Islet precursor cell (in vitro differentiated cells): ENCODE measurements around the gene NPAS3.

Experiments used
- DNase-seq: peaks from one replicate; pipeline ENCODE4 v3.0.0-alpha.2; 2018

The NPAS3 gene

DNA sequence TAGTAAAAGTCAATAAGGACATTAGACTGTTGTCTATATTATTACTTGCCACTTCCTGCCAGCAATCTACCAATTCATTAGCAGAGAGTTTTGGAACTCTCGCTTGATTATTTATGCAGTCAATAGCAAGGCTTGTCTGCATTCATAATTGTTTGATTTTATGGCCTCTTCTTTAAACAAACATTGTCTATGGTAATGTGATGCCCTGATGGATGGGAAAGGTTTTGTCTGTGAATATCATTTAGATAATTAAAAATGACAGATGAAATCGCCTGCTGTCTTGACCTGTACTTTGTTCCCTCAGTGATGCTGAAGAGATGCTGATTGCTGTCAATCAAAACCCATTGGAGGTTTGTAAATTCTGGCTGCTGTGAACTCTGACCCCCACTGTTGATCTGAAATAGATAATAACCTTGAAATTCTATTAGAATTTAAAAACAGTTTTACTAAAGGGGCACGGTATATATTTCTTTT lies 455.3 kb downstream of the NPAS3 start:
- DNase-seq: no peak

DNA sequence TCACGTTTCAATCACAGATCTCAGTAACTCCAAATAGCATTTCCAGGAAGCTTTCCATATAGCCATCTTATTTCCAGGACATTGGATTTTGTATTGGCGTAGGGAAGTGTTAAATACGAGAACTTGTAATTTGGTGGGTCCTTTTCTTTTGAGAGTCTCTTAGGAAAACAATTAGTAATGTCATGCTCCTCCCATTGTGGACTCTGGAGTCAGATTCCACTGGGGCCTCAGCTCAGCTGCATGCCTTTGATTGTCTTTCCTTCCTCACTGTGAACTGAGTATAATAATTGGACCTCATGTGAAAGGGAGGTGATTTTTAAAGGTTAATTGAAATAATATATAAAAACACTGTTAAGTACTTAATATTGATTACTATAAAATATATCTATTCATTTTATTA lies 462.6 kb downstream of the NPAS3 start:
- DNase-seq: no peak

DNA sequence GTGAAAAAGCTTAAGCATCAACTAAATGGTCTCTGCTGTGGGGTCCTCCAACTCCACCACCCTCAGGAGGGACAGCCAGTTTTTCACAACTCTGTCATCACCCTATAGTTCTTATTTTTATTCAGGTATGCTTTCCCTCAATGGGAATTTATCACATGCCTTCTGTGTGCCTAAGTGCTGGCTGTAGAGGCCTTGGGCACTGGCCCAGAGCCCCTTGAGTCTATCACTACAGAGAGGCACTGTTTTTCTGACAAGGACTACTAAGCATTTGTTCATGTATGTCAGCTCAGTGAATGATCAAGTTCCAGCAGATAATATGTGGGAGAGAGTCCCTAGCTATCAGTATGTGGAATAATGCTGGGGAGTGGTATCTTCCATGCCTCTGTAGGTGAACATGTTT lies 463.9 kb downstream of the NPAS3 start:
- DNase-seq: no peak

DNA sequence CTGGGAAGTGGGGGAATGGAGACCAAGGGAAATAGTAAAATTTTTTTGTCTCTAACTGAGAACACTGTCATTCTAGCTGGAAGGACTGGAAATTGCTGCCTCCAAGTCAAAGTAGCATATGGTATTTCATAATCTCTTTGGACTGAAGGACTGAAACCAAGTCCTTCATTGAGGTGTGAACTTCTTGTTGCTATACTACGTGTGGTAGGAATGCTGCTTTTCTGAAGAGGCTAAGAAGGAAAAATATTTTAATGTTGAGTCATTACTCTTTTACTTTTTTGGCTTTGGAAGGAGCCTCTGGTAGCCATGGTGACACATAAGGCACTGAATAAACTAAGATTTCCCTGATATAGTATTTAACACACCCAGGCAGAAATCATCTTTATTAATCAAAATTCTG lies 465.4 kb downstream of the NPAS3 start:
- no peak for DNase-seq

DNA sequence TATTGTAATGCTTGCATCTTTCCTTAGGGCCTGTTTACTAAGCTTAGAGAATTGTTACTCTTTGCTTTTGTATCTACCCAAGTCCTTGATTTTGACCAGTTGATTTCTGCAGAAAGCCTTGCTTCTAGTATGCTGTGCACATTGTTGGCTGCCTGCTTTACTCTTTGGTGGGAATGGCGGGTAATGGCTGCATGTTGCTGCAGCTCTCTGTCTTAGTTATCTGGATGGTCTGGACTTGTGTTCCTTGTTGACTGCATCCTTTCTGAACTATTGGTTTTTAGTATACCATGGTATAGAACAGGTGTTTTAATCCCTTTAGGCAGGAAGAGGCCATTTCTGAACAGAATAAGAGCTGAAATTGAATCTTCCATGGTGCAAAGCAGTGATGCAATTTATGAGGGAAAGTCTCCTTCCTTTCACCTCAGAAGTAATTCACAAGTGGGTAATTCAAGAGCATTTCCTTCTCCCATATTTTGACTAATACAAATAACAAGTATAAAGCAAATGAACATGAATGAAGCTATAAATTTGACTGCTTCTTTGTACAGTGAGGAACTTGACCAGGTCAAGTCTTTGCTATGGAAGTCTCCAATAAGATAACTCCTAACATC lies 466.4 kb downstream of the NPAS3 start:
- no peak for DNase-seq

DNA sequence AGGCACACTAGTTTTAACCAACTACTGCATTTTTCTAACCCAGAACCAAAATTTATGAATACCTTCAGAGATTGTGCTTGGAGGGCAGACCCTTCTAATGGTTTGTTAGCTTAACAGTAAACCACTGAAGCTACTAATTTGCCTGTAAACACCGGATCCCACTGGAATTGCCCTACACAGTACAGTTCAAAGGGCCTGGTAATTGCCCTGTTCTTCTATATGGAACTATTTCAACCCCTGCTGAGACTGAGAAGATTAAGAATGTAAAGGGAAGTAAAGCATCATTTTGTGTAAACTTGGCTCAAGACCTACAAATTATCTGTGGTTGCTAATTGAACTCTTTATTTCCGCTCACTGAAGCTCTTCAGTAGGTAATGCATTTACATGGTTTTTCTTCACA lies 468.1 kb downstream of the NPAS3 start:
- DNase-seq: no peak

DNA sequence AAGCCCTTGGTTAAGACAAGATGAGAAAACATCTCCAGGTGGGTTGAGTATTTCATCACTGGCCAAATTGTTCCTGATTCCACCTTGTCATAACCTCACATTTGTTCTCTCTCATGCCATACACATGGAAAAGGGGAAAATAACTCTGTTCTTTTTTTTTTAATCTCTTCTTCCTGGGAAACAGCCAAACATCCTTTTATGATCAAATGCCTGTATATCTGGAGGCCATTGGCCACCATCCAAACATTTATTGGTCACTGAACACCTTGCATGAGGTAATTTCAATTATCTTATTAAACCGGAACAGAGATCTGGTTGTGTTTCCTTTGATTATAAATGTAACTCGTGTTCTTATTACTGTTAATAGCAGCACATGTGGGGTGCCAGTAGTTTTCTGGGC lies 469.6 kb downstream of the NPAS3 start:
- no peak for DNase-seq

DNA sequence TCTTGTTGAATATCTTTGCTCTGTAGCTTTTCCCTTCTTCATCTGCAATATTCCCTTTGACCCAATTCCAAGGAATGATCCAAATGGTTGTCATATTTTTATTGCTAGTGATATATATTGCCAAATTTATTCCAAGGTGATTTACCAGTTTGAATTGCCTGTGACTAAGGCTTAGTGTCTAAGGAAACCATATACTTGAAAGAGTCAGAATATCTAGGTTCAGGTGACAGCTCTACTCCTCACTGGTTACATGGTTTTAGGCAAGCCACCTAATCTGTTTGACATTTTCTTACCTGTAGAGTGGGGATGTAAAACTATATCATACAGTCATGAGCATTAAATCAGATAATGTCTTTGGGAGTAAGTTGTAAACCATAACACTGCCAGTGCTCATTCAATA lies 473.8 kb downstream of the NPAS3 start:
- DNase-seq: no peak

DNA sequence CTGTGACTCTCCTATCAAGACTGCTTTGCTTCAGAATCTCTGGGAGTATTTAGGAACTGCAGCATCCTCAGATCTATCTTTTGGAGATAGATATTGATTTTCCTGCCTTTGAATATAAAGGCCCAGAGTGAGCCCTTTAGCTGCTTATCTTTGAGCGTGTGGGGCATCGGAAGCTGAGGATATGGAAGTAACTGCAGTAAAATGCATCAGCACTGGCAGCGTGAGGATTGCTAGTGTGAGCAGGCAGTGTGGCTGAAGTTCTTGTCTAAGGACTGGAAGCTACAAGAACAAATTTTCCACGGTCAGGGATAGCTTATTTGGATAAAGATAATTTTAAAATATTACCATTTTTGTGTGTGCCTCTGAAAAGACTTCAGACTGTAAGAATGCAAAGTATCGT lies 474.7 kb downstream of the NPAS3 start:
- no peak for DNase-seq

DNA sequence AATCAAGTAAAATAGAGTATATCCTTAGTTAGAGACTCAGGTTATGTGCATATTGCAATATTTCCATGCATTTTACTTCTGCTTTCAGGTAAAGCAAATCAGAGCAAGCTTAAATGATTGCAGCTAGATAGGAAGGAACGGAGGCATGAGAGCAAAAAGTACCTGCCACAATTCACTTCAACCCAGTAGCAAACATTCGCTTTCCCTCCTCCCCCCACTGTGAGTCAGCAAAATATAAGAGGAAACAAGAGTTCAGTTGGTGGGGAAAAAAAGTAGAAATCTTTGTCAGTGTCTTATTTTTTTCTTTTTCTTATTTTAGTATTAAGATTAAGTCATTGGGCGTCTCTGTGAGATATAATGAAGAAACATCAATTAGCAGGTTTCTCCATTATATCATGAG lies 475.4 kb downstream of the NPAS3 start:
- no peak for DNase-seq

DNA sequence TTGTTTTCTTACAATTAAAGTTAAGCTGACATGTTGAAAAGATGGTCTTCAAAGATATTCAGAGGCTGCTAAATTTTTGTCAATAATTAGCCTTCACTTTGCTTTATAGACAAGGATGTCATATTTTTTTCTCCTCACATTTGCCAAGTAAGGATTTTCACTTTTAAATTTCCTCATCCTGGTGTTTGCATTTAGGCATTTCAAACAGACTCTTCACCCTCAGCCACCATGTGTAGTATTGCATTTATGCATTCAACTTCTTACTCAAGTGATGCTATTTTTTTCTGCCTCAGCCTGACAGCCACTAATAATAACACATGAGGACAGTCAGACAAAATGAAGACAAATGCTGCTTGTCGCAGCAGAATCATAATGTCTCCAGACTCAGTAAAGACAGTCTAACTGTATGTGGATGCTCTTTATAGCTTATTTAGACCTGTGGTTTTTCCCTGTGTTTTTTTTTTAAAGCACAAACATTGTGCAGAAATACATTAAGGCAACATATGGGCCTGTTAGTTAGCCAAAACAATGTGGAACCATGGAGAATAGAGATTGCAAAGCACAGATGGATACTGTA lies 481.5 kb downstream of the NPAS3 start:
- DNase-seq: no peak

DNA sequence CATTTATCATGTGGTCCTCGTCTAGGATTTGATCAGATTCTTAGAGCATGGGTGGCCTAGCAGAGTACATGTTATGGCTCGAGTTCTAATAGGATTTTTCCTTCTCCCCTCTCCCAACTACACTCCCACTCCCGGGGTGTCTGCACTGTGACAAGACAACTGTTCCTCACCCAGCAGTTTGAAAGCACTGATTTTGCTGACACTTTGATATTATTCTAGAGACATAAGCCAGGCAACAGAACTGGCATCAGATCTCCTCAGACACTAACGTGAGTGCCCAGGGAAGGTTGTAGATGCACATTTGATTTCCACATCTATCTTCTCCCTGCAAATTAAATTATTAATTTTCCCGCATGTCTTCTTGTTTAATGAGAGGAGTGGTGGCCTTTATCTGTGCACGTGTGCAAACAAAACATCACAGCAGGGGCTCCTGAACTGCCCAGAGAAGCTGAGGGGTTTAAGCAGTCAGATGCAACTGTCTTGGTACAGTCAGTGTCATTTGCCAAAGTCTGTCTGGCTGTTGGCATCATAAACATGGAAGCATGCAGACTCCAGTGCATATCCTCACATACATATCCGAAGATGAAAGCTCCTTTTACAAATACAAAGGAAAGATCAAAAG lies 491.8 kb downstream of the NPAS3 start:
- DNase-seq: no peak

DNA sequence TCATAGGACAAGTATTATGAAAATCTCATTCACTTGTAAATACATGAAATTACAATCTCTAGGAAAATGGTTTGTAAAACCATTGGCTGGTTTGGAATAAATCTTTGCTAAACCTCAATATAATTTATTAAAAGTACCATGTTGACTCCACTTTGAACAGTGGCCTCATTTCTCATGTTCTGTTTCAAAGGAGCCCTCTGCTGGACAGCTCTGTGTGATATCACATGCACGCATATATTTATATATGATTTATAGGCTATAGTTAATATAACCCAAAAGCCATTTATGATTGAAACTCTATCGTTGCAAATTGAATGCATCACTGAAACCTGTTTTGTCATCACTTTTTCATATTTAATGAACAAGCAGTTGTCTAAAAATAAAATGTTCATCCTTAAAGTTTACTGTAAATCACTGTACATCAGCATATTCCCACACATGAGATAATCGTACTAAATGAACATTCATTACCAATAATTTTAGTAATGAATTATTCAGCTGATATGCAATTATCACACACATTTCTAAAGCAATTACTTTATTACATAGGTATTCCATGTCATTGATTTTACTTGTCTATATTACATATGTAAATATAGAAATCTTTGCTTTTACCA lies 493.8 kb downstream of the NPAS3 start:
- DNase-seq: no peak

DNA sequence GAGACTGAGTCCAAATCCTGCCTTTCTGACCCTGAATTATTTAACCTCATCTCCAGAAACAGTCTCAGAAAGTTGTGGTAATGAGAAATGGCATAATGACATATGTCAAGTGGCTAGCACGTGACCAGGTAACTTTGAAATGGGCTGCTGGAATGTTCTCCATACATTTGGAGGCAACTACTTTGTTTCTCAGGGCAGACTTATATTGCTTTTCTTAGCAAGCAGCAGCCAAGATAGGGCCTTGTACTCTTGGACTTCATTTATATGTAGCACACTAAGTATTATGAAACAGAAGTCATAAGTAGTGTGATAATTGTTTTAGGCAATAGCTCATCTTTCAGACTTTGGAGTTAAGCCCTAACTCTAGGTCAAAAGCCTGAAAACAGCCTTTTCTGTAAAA lies 494.7 kb downstream of the NPAS3 start:
- no peak for DNase-seq

DNA sequence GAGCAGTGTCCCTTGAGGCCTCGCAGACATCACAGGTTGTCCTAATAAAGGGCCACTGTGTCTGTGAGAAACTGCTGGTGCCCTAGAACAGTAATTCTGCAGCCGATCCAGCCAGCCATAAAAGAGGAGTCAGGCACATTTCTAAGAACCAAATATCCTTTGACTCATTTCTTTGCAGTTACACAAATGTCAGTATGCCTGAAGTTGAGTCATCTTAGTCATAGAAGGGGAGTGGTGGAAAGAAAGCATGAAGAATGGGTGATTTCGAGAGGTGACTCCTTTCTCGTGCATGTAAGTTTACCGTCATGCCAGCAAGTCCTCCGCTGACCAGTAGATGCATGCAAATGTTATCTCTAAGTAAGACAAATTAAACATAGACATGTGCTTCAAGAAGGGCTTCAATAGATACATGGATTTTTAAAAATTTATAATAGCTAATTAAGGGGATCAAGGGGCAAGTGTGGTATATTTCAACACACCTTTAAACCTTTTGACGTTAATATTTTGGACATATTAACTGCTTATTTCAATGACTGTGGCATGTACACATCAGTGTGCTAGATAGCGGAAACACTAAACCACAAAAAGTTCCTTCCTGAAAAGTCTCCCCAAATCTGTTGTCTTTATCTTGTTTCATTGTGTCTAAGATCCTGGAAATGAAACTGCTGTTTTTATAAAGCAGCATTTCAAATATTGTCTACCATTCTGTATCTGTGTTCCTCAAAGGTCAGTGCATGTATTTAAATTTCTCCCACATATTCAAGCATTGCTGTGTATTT lies 497.4 kb downstream of the NPAS3 start:
- DNase-seq: no peak

DNA sequence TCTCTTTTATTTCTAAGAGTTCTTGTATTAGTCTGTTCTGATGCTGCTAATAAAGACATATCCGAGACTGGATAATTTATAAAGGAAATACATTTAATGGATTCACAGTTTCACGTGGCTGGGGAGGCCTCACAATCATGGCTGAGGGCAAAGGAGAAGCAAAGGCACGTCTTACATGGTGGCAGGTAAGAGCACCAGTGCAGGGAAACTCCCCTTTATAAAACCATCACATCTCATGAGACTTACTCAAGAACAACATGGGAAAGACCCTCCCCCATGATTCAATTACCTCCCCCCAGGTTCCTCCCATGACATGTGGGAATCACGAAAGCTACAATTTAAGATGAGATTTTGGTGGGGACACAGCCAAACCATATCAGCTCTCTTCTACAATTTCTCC lies 503.0 kb downstream of the NPAS3 start:
- no peak for DNase-seq

DNA sequence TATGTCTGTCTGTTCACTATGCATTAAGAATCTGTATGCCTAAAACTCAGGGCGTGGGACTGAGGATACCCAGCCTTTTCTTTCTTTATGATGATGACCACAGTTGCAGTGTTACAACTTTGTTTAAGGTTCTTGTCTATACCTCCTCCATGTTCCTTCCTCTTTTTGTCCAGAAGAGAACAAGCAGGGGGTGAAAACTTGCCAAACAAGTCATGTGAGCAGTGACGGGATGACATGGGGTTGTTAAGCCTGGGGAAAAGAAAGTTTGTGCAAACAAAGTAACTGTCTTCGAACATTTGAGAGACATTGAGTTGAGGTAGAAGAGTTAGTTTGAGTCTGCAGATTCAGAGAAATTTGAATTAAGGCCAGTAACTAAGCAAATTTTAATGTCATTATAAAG lies 505.5 kb downstream of the NPAS3 start:
- no peak for DNase-seq

DNA sequence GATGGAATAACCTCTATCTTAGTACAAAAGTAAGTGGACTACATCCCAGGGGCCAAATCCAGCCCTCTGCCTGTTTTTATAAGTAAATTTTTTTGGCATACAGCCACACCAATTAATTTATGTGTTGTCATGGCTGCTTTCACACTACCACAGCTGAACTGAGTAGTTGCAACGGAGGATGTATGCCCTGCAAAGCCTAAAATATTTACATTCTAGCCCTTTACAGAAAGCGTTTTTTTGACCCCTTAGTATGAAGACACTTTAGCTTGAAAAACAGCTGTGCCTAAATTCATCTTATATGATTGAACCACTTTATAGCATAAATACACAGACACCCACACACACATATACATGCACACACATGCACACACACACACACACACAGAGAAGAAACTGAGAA lies 510.6 kb downstream of the NPAS3 start:
- DNase-seq: no peak

DNA sequence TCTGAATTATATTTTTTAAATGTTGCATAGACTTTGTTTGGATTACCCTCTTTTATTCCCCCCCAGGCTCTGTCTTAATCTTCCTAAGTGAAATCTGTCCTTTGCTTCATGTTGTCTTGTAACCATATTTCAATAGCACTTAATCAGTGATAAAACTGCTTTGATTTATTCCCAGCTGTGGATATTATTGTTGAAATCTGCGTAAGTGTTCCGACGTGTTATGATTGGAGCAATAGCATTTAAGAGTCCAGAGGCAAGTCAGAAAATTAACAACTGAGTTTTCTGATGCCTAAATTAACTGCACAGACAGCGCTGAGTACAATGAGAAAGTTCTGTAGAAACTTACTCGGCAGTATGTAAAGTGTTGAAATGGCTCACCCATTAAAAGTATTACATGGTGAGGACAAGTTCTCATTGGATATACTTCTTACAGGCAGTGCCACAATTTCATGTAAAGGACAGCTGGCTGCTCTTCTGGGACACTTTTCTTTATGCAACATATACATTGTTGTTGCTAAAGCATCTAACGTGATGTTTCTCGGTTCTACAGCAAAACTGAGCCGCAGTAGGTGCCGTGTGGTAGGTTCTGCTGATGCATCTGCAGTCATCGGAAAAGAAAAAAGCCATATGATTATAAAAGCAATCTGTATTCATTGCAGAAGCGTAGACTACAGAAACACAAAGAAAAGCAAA lies 511.2 kb downstream of the NPAS3 start:
- no peak for DNase-seq

DNA sequence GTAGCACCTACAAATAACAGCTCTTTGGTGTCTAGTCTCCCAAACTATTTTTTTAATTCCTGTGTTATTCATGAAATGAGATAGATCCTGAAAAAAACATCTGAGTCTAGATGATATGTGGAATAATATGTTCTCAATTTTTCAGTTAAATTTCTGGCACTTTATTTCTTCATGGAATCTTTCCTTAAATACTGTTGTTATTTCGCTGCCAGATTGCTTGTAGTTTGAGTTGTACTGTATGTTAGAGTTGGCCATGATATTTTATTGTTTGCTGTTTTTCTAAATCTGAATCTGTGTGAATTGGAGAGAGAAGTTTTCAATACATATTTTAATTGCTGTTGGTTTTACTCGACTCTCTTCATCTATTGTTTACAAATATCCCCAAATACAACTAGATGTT lies 511.7 kb downstream of the NPAS3 start:
- no peak for DNase-seq

DNA sequence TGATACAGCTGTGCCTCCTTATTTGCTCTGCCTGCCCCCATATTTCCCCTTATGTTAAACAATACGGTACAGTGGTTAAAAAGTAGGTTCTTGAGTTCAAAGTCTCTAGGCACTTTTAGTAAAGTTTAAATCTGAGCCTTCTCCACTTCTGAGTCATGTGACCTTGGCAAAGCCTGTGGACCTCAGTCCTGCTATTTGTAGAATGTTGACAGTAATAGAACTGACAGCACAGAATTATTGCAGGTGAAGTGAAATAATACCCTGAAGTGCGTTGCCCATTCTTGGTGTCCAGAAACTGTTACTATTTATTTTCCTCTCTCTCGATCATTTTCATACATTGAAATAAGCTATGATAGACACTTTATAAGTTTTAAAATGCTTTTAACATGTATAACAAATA lies 512.5 kb downstream of the NPAS3 start:
- DNase-seq: no peak

DNA sequence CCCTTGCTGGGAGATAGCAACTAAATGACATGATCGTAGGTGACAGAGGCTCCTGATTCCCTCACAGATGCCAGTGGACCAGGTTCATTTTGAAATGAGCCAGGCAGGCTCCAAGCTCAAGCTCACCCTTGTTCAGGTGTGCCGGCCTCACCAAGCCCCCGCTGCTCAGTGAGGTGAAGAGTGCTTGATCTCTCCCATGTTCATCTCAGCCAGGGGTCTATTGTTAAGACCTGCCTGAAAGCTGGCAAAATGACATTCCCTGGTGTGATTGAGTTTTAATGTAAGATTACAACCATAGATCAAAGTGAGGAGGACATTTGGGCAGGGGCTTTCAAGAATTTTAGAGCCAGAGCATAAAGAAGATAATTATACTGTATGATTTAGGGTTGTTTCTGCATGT lies 514.3 kb downstream of the NPAS3 start:
- DNase-seq: no peak

DNA sequence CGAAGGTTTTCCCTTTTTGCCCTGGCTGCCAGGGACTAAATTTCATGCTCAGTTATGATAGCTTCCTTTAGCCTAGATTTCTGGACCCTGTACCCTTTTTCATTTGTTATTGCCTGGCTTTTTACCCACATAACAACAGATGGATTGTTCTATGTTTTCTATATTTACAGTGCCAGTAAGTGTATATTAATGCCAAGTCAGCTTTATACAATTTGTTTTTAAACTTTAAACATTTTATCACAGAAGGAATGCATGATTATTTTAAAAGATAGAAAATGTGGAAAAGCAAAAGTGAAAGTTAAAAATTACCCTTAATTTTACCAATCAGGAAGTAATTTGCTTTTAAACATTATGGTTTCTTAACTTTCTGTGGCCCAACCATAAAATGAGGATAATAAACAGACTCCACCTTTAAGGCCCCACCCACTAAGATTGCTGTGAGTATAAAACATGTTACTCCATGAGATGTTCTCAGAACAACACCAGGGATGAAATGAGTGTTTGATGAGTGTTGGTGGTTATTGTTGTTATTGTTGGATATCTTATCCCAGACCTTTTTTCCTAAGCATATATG lies 515.4 kb downstream of the NPAS3 start:
- no peak for DNase-seq
